GM12891 (cell line): Measurements from ENCODE around the gene ZGLP1.

Experiments
- DNase-seq: peaks from one replicate; pipeline ENCODE4 v3.0.0; 2011; ENCODE audit warnings: low spot score; ENCODE audit not compliant: insufficient read length
- FAIRE-seq: peaks from 2 replicates; lab custom pipeline; 2011; peaks lifted over from hg19 to GRCh38; lab: Jason Lieb, UNC
- PAX5 ChIP-seq: IDR thresholded peaks from 2 replicates; pipeline ENCODE4 v1.6.1; 2011; ENCODE audit warnings: low read length, moderate library complexity, mild to moderate bottlenecking; ENCODE audit not compliant: insufficient read depth, severe bottlenecking
- POLR2A ChIP-seq: IDR thresholded peaks from 2 replicates; pipeline ENCODE4 v1.6.1; 2011; ENCODE audit warnings: low read depth, low read length, control low read depth
- POLR2AphosphoS5 ChIP-seq: IDR thresholded peaks from 2 replicates; pipeline ENCODE4 v1.6.1; 2011; ENCODE audit warnings: low read depth, low read length, control low read depth
- POU2F2 ChIP-seq: IDR thresholded peaks from 2 replicates; pipeline ENCODE4 v1.6.1; 2011; ENCODE audit warnings: low read depth, mild to moderate bottlenecking, control low read depth, low read length, moderate library complexity
- SPI1 ChIP-seq: IDR thresholded peaks from 2 replicates; pipeline ENCODE4 v1.6.1; 2011; ENCODE audit warnings: low read depth, low read length, control low read depth
- TAF1 ChIP-seq: IDR thresholded peaks from 2 replicates; pipeline ENCODE4 v1.6.1; 2011; ENCODE audit warnings: low read depth, low read length, control low read depth

The ZGLP1 gene

DNA sequence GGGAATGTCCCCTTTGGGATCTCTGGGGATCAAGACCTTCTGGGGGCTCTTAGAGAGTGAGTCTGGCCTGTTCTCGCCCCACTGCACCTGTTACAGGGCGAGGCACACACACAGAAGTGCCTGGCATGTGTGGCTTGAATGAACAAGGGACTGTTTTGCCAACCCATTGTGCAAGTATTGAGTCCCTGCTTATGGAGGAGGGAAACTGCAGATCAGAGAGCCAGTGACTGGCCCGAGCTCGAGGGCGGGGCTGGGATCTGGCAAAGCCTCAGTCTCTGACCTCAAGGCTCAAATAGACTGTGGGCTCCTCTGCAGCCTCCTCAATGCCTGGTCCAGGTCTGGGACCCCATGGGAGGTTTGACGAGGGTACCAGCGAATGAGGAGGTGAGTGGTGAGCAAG lies 18.2 kb upstream of the ZGLP1 start:
- no peak for FAIRE-seq
- no peak for TF ChIP-seq POLR2A
- TF ChIP-seq PAX5 = no peak
- TF ChIP-seq POLR2AphosphoS5 = no peak
- no peak for TF ChIP-seq POU2F2
- TF ChIP-seq TAF1 = no peak
- TF ChIP-seq SPI1 = no peak
- no peak for DNase-seq

GRCh38 chr19:10325732-10326131 lies 16.1 kb upstream of the ZGLP1 start:
- FAIRE-seq = no peak
- TF ChIP-seq POLR2A (no peak), PAX5 (no peak)

DNA sequence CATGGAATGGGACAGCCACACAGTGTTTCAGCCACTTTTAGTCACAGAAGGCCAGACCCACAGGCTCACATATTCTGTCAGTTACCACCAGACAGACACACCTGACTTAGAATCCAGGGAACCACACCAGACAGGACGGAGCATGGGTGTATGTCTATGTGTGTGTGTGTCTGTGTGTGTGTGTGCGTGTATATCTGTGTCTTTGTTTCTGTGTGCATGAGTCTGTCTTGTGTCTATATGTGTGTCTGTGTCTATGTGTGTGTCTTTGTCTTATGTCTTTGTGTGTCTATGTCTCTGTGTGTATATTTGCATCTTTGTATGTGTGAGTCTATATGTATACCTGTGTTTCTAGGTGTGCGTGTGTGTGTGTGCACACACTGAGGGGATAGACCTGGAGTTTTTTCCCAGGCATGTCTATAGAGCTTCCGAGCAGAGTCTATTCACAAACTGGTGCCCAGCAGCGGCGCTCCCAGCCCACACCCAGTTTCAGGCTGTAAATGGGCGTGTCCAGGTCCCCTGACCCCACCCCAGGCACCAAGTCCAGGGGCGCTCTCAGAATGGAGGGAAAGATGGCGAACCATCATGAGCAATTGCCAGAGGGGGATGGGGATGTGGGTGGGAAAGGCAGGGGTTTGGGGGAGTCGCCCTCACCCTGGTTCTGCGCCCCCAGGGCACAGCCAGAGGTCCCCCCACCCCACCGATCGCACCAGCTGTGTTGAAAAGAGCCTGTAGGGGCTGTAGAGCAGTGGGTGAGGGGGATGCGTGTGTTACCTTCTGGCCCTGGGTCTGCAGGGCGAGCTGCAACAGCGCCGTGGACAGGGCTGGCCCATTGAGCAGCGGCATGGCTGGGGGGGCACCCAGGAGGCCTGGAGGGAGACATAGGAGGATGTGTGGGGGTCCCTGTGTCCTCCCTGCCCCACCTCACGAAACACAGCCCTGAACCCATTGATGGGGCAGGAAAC lies 12.5 kb upstream of the ZGLP1 start:
- DNase-seq (no peak), FAIRE-seq (peak; percentile 66)
- TF ChIP-seq TAF1 (no peak), POLR2AphosphoS5 (peak; percentile 51; the same call in 1 of the 2 replicates), PAX5 (no peak), POU2F2 (no peak), POLR2A (peak; percentile 65)

More at GRCh38 chr19:10325732-10326131, 16.1 kb upstream of the ZGLP1 start:
- no peak for DNase-seq

DNA sequence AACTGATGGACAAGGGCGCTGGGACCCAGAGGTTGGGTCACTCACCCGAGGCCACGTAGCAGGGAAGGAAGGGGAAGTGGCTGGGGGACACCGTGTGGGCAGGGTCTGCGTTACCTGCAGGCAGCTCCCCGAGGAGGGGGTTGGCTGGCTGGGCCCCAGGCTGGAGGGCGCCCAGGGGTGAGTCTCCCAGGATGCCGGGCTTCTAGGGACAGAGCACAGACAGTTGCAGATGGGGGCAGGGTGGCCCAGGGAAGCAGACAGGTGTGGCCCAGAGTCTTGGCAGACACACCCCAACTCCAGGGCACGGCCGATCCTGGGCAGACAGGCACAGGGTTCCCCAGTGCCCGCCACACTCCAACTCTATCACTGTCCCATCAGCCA lies 11.8 kb upstream of the ZGLP1 start:
- FAIRE-seq (no peak), DNase-seq (no peak)
- TF ChIP-seq POU2F2 = no peak
- TF ChIP-seq SPI1 = no peak
- TF ChIP-seq TAF1 = no peak
- no peak for TF ChIP-seq POLR2A
- no peak; the same call in 1 of the 2 replicates for TF ChIP-seq POLR2AphosphoS5
- no peak for TF ChIP-seq PAX5

- TF ChIP-seq POLR2A (no peak), TAF1 (no peak), POU2F2 (no peak), POLR2AphosphoS5 (no peak), PAX5 (no peak), SPI1 (no peak)
- FAIRE-seq (no peak), DNase-seq (no peak)
These were observed 11.2 kb upstream of the ZGLP1 start for GRCh38 chr19:10320602-10321416.

DNA sequence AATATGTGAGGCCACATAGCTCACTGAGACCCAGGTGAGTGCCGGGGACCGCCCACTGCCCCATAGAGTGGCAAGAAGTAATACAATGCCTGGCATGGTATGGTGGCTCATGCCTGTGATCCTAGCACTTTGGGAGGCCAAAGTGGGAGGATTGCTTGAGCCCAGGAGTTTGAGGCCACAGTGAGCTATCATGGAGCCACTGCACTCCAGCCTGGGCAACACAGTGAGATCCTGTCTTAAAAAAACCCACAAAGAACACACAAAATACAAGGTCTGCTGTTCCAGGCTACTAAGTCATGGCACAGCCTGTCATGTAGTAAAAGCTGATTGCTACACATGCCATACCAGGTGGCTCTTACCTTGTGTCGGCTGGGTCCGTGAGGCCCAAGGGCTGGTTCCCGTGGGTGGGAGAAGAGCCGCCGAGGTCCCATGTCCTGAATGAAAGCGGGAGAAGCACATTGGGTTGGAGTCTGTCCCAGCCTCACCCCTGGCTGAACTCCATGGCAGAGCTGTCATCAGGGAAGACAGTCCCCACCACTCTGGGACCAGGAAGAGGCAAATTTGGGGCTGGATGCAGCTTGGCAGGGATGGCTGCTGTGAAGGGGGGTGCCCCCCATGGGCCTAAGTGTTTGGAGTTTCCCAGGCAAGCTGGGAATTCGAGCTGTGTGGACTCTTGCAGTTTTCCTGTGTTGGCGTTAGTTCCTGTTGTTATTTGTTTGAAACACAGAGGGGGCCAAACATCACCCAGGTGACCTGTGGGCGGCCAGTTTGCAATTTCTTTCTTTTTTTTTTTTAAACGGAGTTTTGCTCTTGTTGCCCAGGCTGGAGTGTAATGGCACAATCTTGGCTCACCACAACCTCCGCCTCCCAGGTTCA lies 9.4 kb upstream of the ZGLP1 start:
- no peak for FAIRE-seq
- no peak for DNase-seq
- TF ChIP-seq TAF1 = no peak
- peak; percentile 28; the same call in 1 of the 2 replicates for TF ChIP-seq POLR2A
- no peak for TF ChIP-seq POU2F2
- TF ChIP-seq PAX5 = no peak
- TF ChIP-seq SPI1 = no peak
- TF ChIP-seq POLR2AphosphoS5 = no peak

DNA sequence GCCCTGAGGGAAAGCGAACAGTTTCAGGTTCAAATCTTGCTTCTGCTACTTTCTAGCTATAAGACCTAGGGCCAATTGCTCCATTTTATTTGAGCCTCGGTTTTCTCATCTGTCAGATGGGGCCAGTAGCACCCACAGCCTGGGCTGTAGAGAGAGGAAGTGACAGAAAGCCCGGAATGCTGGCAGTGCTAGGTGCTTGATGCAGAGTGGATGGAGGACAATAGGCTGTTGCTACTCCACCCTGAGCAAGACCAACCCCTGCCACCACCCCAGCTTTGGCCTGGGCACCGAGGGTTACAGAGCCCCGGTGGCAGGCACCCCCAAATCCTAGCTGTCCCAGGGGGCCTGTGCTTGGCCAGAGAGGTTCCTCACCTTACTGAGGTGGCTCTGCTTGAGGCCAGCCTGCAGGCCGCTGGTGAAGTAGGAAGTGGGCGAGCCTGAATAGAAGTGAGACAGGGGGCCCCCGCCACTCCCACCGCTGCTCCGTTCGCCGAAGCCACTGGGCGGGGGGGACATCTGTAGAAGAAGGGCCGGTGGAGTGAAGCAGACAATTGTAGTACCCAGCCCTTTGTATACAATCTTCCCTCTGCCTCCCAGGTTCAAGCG lies 8.3 kb upstream of the ZGLP1 start:
- DNase-seq (no peak), FAIRE-seq (no peak)
- TF ChIP-seq POU2F2 (no peak), TAF1 (no peak)

GRCh38 chr19:10317045-10317856 lies 7.6 kb upstream of the ZGLP1 start:
- DNase-seq = no peak
- TF ChIP-seq POLR2A = no peak
- no peak for TF ChIP-seq SPI1
- no peak for FAIRE-seq
